CD4-positive, alpha-beta T cell (primary cell): ENCODE results near the gene ATP1A4. TPM values are rescaled to one million over a fixed set of nuclear protein-coding genes. Genes with fewer than 3 reads are reported as not detected.

Experiments
- ATAC-seq: fragments of 200-7000 bp; cut with Tn5 transposase; one replicate; pipeline ENCODE4 v1.10.0; 2022; ENCODE audit warnings: mild to moderate bottlenecking; ENCODE audit not compliant: poor library complexity
- CTCF ChIA-PET: fragments of 350-600 bp; sonication (Branson Sonifier 250); formaldehyde crosslinking; loops from one replicate; lab custom pipeline; 2021; ENCODE audit warnings: antibody characterized with exemption, inconsistent platforms; lab: Charles Lee
- POLR2A ChIA-PET: fragments of 350-600 bp; sonication (Branson Sonifier 250); formaldehyde crosslinking; loops from one replicate; lab custom pipeline; 2021; ENCODE audit warnings: antibody characterized with exemption, inconsistent platforms; lab: Charles Lee
- DNase-seq, 14 experiments: peaks; one replicate each; pipeline ENCODE4 v3.0.0-alpha.2; 2013 to 2020; ENCODE audit warnings: mixed read lengths in 2 of 14
- H3K27ac ChIP-seq, 2 donors: one replicate each; pipeline versions ENCODE4 v1.5.1 to v1.7.0; 2013; ENCODE audit warnings: low read length in 2 of 2, low read depth in 1 of 2, mild to moderate bottlenecking in 1 of 2
- H3K27me3 ChIP-seq, 2 experiments: 1 replicate in 1 of 2; 2 replicates in 1 of 2; pipeline versions ENCODE4 v1.6.1 to v1.7.0; 2013; ENCODE audit warnings: low read length in 2 of 2, control low read depth in 1 of 2, mild to moderate bottlenecking in 1 of 2, moderate library complexity in 1 of 2; ENCODE audit not compliant: insufficient read depth in 2 of 2, control insufficient read depth in 1 of 2
- H3K36me3 ChIP-seq: one replicate; pipeline ENCODE4 v1.6.1; 2013; ENCODE audit warnings: low read length, control low read depth; ENCODE audit not compliant: insufficient read depth
- H3K4me1 ChIP-seq: one replicate; pipeline ENCODE4 v1.6.1; 2013; ENCODE audit warnings: low read length, control low read depth; ENCODE audit not compliant: insufficient read depth
- H3K4me3 ChIP-seq: one replicate; pipeline ENCODE4 v1.5.1; 2013; ENCODE audit warnings: mild to moderate bottlenecking, low read length, moderate library complexity
- H3K9me3 ChIP-seq, 2 experiments: 1 replicate in 1 of 2; 2 replicates in 1 of 2; pipeline versions ENCODE4 v1.6.1 to v1.7.0; 2013; ENCODE audit warnings: low read length in 2 of 2, mild to moderate bottlenecking in 2 of 2, control low read depth in 1 of 2, moderate library complexity in 1 of 2; ENCODE audit not compliant: control insufficient read depth in 1 of 2, insufficient read depth in 1 of 2
- H3K27ac Mint-ChIP-seq: one replicate; pipeline ENCODE4 v1.8.0; 2020; ENCODE audit warnings: mixed read lengths
- H3K27me3 Mint-ChIP-seq: one replicate; pipeline ENCODE4 v1.8.0; 2021; ENCODE audit warnings: mixed read lengths
- H3K36me3 Mint-ChIP-seq: one replicate; pipeline ENCODE4 v1.8.0; 2021; ENCODE audit warnings: low read depth, mixed read lengths
- H3K4me1 Mint-ChIP-seq: one replicate; pipeline ENCODE4 v1.8.0; 2021; ENCODE audit warnings: low read depth, mixed read lengths
- H3K4me3 Mint-ChIP-seq: one replicate; pipeline ENCODE4 v1.8.0; 2020; ENCODE audit warnings: mild to moderate bottlenecking, mixed read lengths
- H3K9me3 Mint-ChIP-seq: one replicate; pipeline ENCODE4 v1.8.0; 2020; ENCODE audit warnings: mixed read lengths
- CTCF ChIP-seq: fragments of 200-600 bp; IDR thresholded peaks from one replicate; pipeline ENCODE4 v1.8.0; 2022; ENCODE audit warnings: antibody characterized with exemption, mild to moderate bottlenecking
- intact Hi-C, 2 experiments: fragments of 100-400 bp; cut with DNase I in 1 of 2; cut with micrococcal nuclease in 1 of 2; formaldehyde crosslinking; loops; one replicate each; pipeline versions ENCODE4 v1.15.1 to v1.9.0; 2023 to 2025; cut with DNase I, micrococcal nuclease
- total RNA-seq, 174 experiments: library from RNA in 2 of 174; stranded (reverse) in 2 of 174; gene quantifications; one replicate each; pipeline ENCODE4 v1.2.3 and lab custom pipeline; 2021 to 2026

The ATP1A4 gene
- total RNA-seq, 2 experiments from 2014 or later: 0.22 TPM; not detected in 1

- Mint-ChIP-seq H3K36me3 (no peaks in the 10 kb centered on the region), H3K4me1 (no peaks in the 10 kb centered on the region), H3K4me3 (no peak overlapping the region), H3K27me3 (peaks cover 5% of the 10 kb centered on the region), H3K27ac (no peak overlapping the region), H3K9me3 (no peaks in the 10 kb centered on the region)
- no peaks in the 10 kb centered on the region for H3K36me3 ChIP-seq
- ATAC-seq (no peak), DNase-seq (no peak)
- ChIA-PET POLR2A (no interaction called here), CTCF (interaction anchor here (0.9 kb wide), 1 partner anchor 64 kb away, joined by 4 read pairs; no protein-coding TSS in a partner anchor)
- no peak overlapping the region for H3K4me3 ChIP-seq
- intact Hi-C loops: no loop called here
- no peaks in the 10 kb centered on the region for H3K27me3 ChIP-seq
- H3K27ac ChIP-seq: no peak overlapping the region
- TF ChIP-seq CTCF: no peak
- H3K4me1 ChIP-seq: peaks cover 5% of the 10 kb centered on the region
- H3K9me3 ChIP-seq: no peaks in the 10 kb centered on the region
These were observed 36.9 kb downstream of the ATP1A4 start for GRCh38 chr1:160188341-160188740.

- H3K4me3 Mint-ChIP-seq: no peak within 1 kb of the TSS
These were observed 38.5 kb downstream of the ATP1A4 start, which contains the start of gene CASQ1 for GRCh38 chr1:160189649-160190625. TSS of gene CASQ1 (plus strand) at chr1:160190575. CDS start at chr1:160190752, 177 bp downstream.

GRCh38 chr1:160191756-160192155 is 40.4 kb downstream of the ATP1A4 start:
- Histone ChIP-seq H3K9me3 (no peaks in the 10 kb centered on the region), H3K27me3 (no peaks in the 10 kb centered on the region), H3K27ac (no peak overlapping the region), H3K4me3 (no peak overlapping the region), H3K4me1 (peaks cover 7% of the 10 kb centered on the region), H3K36me3 (no peaks in the 10 kb centered on the region)
- H3K27me3 Mint-ChIP-seq: no peaks in the 10 kb centered on the region
- no peaks in the 10 kb centered on the region for H3K9me3 Mint-ChIP-seq
- H3K36me3 Mint-ChIP-seq: no peaks in the 10 kb centered on the region
- DNase-seq (no peak), ATAC-seq (no peak)
- ChIA-PET CTCF (interaction anchor here (0.6 to 3.2 kb wide), 3 partner anchors 60 to 99 kb away, joined by 3 to 22 read pairs (median 14); no protein-coding TSS in a partner anchor), POLR2A (no interaction called here)
- H3K4me1 Mint-ChIP-seq: no peaks in the 10 kb centered on the region
- intact Hi-C loops: loop anchor here (2.0 to 10.0 kb wide), 4 partner anchors 89 to 416 kb away; no protein-coding TSS in a partner anchor
- no peak for TF ChIP-seq CTCF
- H3K27ac Mint-ChIP-seq: no peak overlapping the region
- H3K4me3 Mint-ChIP-seq: no peak overlapping the region

More at GRCh38 chr1:160189649-160190625, 38.5 kb downstream of the ATP1A4 start, which contains the start of gene CASQ1:
- Histone ChIP-seq H3K27me3 (no peaks in the 10 kb centered on the region), H3K36me3 (no peaks in the 10 kb centered on the region), H3K4me1 (peaks cover 7% of the 10 kb centered on the region), H3K27ac (no peak within 1 kb of the TSS), H3K9me3 (no peaks in the 10 kb centered on the region), H3K4me3 (no peak within 1 kb of the TSS)
- Mint-ChIP-seq H3K27me3 (peaks cover 5% of the 10 kb centered on the region), H3K36me3 (no peaks in the 10 kb centered on the region), H3K27ac (no peak within 1 kb of the TSS), H3K4me1 (no peaks in the 10 kb centered on the region), H3K9me3 (no peaks in the 10 kb centered on the region)
- ATAC-seq: no peak
- intact Hi-C loops: loop anchor here (5.0 to 10.0 kb wide), 3 partner anchors 88 to 417 kb away; no protein-coding TSS in a partner anchor
- ChIA-PET CTCF (interaction anchor here (0.5 to 2.0 kb wide), 2 partner anchors 62 to 112 kb away, joined by 3 to 5 read pairs; no protein-coding TSS in a partner anchor), POLR2A (no interaction called here)
- no peak for TF ChIP-seq CTCF
- DNase-seq: no peak
